ENCODE measurements around the gene RPN2. TPM values are rescaled to one million over a fixed set of nuclear protein-coding genes. Genes with fewer than 3 reads are reported as not detected.

RPN2 gene
- total RNA-seq, 2 experiments from 2014 or later, result 161 to 165 TPM

DNA sequence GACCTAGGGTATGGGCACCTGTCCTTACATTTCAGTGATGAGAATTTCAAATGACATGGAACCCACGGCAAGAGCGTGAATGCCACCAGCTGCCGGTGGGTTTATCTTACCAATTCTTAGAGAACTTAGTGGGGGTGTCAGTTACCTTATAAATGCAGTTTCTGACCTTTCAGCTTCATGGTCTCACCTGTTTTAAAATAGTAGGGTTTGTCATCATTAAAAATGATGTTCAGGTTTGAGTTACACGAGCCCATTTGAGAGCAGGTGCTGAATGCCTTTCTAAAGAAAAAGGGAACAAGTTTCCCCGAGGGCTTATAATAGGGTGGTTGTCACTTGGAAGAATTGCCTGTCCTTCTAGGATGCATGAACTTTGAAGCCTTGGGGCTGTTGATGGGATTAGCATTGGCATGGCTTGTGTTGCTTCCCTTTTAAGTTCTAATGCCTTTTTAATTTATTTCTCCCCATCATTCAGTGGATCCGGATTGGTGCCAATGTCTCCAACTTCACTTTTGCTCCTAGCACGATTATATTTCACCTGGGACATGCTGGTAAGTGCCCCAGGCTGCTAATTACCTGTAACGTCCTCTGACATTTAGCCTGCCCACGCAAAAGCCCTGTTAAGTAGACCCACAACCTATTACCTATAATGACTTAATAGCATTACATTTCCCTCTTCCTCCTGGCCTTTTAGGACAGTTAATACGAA is 54.6 kb downstream of the RPN2 start:
- CTCF ChIA-PET, result interaction anchor here (0.7 kb wide), 1 partner anchor 252 kb away, joined by 3 read pairs; no protein-coding TSS in a partner anchor

DNA sequence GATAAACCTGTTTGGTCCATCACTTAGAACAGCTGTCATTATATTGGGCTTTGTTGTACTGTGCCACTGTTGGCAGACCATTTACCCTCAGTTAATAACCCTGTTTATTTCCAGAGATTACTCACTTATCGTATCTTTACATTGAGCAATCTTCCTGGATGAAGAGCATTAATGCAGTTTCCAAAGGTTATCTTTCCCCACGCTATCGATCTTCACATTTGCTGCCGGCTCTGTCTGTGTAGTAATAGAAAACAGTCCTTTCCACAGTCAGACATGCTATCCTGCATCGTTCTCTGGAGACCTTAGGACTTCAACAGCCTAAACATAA is 55.1 kb downstream of the RPN2 start:
- POLR2A ChIA-PET, result no interaction called here
- CTCF ChIA-PET, result no interaction called here

More for the DNA sequence above, 54.6 kb downstream of the RPN2 start:
- POLR2A ChIA-PET, result no interaction called here

DNA sequence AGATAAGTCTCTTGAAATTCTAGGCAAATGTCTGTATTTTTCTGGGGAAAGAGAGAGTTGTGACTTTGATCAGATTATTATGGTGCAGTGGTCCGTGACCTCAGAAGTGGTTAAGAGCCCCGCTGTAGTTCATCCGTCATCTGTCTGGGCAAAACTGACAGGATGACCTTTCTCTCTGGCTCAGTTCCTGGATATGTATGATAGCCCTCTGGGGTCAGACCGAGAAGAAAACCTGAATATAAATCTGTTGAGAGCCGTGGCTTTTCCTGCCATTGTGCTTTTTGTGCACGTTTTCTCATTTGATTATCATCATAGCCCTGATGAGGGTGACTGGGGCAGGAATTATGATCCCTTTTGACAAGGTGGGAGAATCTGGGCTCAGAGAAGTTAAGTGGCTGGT is 55.9 kb downstream of the RPN2 start:
- CTCF ChIA-PET, result no interaction called here
- POLR2A ChIA-PET, result no interaction called here

DNA sequence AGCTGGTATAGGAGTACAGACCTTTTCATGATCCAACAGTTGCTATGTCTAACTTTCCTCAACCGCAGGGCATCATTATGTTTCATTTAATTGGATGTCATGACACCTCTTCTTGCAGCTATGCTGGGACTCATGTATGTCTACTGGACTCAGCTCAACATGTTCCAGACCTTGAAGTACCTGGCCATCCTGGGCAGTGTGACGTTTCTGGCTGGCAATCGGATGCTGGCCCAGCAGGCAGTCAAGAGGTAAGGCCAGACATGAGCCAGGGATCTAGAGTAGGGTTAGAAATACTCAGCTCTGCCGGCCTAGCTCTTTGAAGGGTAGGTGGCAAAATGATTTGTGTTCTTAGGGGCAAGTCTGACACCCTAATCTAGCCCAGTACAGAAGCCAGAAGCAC is 57.3 kb downstream of the RPN2 start:
- ChIA-PET POLR2A (interaction anchor here (0.7 kb wide), 1 partner anchor 562 kb away, joined by 4 read pairs; no protein-coding TSS in a partner anchor), CTCF (no interaction called here)

DNA sequence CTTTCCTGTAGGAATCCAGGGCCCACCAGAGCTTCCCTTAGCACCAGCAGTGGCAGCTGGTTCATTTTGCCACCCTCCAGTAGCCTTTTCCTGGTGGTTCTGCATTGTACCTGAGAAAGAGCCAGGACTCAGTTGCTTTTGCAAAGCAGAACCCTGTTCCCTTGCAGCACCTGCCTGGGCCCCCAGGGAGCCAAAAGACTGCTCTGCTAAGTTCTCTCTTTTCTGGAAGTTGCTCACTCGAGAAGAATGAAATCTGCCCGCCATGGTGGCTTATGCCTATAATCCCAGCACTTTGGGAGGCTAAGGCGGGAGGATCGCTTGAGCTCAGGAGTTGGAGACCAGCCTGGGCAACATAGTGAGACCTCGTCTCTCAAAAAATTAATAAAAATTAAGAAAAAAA is 58.5 kb downstream of the RPN2 start:
- ChIA-PET CTCF (no interaction called here), POLR2A (no interaction called here)

DNA sequence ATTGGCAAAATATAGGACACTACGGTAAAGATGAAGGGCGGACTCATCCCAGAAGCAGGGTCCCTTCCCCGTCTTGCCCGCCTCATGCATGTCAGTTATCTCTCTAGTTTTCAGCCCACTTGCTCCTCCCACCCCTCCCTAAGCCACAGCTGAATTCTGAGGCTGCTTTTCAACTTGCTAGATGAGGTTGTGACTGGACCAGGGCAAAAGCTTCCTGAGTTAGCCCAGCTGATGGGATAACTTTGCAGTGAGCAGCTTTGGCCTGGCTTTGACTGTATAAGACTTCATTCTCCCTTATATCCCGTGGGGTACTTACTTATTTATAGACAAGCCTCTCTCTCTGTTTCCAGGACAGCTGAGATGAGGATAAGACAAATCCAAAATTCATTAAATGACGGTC is 59.3 kb downstream of the RPN2 start:
- CTCF ChIA-PET, result no interaction called here

DNA sequence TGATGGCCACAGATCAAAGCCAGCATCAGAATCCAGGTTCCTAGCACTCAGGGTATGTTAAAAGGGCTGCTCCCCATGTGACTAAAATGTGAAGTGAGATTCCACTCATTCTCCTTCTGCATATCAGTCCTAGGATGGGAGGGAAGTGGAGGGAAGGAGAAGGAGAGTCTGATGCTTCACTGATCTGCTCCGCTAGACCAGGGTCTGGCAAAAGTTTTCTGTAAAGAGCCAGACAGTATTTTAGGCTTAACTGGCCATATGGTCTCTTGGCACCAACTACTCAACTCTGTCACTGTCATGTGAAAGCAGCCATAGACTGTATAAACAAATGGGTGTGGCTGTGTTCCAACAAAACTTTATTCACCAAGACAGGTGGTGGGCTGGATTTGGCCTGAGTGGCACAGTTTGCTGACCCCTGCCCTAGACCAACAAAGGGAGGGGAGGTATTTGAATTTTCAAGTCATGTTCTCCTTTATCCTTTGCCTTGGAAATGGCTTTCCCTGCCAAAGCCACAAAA is 59.9 kb downstream of the RPN2 start:
- POLR2A ChIA-PET, result interaction anchor here (1.1 kb wide), 1 partner anchor 10 kb away, joined by 3 read pairs; no protein-coding TSS in a partner anchor
- CTCF ChIA-PET, result no interaction called here

More for the DNA sequence above, 59.3 kb downstream of the RPN2 start:
- POLR2A ChIA-PET, result no interaction called here

DNA sequence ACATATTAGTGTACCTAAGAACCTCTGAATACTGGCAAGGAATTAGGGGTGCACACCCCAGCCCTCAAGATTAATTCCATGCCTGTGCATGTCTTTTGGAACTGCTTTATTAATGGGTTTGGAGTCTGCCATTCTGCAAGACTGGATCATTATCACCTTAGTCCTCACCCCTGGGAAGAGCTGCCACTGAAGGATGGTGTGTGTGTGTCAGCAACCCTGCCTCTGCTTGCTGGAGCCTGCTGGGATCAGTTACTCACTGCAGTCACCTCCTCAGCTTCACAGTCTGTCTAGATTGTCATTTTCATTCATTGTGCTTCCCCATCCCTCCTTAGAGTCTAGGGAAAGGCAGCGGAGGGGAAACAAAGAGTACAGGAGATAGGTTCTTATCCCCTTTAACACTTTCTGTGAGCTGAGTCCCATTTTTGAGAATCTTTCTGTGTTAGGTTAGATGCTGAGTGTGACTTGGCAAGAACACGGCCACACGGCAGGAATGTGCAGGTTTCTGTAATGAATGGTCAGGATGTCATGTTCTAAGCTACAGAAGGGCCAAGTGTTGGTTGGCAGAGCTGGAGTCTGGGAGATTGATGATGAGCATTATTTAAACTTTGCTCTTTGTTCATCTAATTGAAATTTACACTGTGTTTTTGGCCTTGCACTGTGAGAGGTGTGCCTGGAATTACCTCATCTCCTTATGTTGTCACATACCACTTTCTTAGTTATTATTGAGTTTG is 61.4 kb downstream of the RPN2 start:
- POLR2A ChIA-PET, result no interaction called here
- CTCF ChIA-PET, result interaction anchor here (0.6 kb wide), 1 partner anchor 17 kb away, joined by 3 read pairs; no protein-coding TSS in a partner anchor

DNA sequence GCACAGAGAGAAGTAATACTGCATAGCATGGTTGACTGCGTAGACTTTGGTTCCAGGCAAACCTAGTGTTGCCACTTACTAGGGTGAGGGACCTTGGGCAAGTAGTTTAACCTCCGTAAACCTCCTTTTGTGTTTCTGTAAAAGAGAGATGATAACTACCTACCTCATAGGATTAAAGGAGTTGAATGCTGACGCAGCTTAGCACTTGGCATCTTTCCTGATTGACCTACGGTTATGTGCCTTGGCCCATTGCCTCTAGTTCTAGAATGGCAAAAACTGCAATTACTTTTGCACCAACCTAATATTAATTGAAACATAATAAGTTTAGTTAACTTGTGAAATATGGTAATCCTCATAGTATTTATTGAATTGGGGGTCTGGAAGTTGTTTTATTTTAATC is 63.4 kb downstream of the RPN2 start:
- CTCF ChIA-PET, result no interaction called here

DNA sequence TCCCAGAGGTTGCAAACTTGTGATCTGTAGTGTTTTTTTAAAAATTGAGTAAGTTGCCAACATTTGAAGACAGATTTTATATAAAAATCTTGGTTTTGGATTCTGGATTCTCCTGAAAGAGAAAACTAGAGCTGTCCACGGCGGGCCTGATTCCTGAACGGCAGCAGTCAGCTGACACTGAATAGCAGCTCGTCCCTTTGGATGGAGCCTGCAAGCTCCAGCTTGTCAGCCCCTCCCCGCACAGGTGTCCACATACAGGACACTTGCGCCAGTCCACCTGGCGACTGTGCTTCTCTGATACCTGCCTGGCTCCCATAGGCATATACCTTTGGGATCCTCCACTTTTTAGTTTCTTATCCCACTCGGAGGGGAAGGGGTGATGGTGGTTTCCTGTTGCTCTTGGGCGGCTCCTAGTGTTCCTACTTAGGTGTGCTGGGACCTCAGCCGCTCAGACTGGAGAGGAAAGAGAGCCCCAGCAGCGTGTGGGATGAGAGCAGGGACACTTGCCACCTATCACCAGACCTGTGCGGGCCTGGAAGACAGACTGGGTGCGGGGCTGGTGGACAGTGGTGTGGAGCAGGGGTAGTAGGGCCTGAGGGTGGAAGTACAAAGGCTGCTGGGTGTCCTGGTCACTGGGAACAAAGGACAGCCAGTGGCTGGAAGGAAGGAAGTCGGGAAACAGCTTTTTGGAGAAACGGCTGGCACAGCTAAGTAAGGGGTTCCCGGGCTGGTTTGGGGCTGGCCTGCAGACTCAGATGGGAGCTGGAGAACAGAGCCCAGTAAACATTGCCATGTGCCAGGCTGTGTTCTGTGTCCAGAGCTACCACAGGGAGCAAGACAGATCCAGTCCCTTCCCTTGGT is 64.2 kb downstream of the RPN2 start:
- CTCF ChIA-PET, result no interaction called here
- POLR2A ChIA-PET, result no interaction called here

More for the DNA sequence above, 63.4 kb downstream of the RPN2 start:
- POLR2A ChIA-PET, result no interaction called here

DNA sequence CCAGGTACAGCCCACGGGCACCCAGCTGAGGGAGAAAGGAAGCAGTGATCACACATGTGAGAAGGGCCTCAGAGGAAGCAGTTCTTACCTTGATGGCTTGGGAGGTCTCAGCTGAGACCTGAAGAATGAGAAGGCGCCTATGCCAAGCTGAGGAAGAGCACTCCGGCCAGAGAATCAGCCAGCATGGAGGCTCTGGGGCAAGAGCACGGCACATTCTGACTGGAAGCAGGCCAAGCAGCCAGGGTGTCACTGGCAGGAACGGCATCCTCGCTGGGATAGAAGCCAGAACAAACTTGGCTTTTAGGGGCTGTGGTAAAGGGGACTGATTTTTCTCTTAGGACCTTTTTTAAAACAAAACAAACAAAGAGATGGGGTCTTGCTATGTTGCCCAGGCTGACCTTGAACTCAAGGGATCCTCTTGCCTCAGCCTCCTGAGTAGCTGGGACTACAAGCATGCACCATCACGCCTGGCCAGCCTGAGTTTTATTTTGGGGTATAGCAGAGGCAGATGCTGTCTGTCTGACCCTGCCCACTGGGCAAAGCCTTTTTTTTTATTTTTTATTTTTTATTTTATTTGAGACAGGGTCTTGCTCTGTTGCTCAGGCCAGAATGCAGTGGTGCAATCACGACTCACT is 64.9 kb downstream of the RPN2 start:
- CTCF ChIA-PET, result no interaction called here
- POLR2A ChIA-PET, result no interaction called here

DNA sequence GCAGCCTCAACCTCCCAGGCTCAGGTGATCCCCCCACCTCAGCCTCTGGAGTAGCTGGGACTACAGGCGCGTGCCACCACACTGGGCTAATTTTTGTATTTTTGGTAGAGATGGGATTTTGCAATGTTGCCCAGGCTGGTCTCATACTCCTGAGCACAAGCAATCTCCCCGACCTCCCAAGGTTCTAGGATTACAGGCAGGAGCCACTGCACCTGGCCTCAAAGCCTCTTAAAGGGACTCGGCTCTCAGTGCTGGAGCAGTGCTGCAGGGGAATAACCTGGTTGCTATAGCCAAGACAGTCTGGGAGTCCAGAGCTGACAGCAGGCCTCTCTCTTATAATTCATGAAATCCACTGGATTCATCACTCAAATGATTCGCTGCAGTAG is 65.4 kb downstream of the RPN2 start:
- POLR2A ChIA-PET, result no interaction called here
- CTCF ChIA-PET, result no interaction called here

DNA sequence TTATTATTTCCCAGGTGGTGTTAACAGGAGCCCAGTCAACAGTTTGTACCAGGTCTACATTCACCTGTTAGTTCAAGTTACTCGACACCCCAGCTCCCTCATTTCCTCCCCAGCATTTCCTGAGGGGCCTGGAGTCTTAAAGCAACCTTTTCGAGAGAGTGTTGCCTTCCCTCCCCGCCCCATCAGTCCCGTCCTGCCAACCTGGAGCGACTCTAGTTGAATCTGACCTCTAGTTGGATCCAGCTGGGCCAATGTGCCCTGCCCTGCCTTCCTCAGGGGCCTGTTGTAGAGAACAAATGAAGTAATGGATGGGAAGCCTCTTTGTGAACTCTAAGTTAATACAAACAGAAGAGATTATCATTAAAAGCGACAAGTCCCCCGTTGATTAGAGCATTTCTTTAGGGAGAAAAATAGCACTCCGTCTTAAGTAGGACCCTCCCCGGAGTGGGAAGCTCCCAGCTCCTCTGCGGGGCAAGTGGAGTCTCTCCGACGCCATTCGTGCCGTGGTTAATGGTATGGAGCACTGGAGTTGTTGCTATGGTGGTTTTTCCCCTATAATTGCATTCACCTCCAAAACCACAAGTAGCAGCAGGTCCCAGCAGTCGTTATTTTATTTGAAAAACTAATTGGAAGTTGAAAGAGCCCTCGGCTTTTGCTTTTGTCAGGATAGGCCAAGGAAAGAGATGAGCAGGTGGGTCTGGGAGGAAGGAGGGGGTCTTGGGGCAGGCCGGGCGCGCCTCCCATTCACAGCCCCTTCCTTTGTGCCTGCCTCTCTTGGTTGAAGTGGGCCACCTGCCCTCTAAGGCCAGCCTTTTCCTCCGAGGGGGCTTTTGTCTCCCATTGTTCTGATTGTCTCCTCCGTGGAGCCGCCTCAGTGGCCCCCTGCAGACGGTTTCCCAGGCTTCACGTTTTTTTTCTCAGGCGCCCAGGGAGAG is 66.4 kb downstream of the RPN2 start:
- CTCF ChIA-PET, result no interaction called here
- POLR2A ChIA-PET, result no interaction called here

DNA sequence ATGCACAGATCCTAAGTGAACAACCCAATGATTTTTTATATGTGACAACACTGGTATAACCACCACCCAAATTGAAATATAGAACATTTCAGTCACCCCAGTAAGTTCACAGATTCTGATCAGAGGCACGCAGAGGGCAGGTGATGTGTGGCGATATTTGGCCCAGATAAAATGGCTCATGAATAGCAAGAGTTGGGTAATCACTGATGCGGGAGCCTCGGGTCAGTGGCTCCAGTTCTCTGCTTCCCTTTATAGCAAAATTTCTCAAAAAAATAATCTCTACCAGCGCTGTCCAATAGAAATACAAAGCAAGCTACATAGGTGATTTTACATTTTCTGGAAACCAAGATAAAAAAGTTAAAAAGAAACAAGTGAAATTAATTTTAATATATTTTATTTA is 67.6 kb downstream of the RPN2 start:
- ChIA-PET CTCF (no interaction called here), POLR2A (no interaction called here)

DNA sequence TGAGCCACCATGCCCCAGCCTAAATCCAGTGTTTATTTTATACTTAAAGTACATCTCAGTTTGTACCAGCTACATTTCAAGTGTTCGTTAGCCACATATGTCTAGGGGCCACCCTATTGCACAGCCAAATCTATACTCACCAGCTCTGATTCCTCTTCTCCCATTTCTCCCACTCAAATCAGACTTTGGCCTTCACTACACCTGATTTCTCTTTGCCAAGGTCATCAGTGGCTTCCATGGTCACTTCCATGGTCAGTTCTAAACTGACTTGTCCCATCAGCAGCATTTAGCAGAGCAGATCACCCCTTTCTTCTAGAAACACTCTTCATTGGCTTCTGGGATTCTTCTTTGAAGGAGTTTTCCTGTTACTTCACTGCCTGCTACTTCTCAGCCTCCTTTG is 68.4 kb downstream of the RPN2 start:
- ChIA-PET POLR2A (no interaction called here), CTCF (no interaction called here)

DNA sequence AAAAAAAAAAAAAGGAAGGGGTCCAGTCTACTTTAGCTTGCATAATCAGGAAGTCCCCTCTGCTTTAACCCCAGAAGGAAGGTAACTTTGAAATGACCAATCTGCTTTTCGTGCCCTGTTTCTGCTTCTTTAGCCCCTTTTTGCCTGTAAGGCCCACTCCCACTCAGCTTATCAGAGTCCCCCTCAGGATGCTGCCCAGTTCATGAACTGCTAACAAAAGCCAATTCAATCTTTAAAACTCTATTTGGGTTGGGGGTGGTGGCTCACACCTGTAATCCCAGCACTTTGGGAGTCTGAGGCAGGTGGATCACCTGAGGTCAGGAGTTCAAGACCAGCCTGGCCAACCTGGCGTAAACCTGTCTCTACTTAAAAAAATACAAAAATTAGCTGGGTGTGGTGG is 70.2 kb downstream of the RPN2 start:
- ChIA-PET CTCF (interaction anchor here (0.5 kb wide), 1 partner anchor 40 kb away, joined by 5 read pairs; the partner anchor contains the start of gene MANBAL), POLR2A (no interaction called here)

DNA sequence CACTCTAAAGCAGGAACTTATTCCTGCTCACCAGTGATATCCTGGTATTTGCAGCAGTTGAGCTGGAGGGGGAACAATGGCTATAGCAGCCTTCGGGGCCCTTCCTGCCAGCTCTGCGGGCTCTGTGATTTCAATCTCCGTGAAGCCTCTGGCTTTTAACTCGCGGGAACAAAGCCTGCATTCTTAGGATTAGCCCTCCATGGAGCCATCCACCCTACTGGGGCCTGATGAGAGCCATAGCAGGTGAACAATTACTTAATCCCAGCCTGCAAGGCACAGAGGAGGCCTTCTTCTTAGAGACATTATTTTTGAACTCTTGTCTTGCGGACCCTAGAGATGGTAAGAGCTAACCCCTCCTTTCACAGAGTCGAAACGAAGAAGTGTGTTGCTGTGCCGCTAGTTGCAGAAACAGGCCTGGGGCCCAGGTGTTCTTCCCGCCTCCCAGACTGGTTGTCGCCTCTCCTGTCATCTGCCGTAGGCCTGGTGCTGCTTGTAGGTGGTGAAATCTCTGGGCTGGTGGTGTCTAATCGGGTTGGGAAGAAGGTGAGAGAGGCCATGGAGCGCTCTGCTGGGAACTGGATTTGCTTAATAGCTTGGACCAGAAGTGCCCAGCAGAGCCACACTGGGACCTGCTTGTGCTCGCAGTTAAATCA is 72.8 kb downstream of the RPN2 start:
- CTCF ChIA-PET, result no interaction called here
- POLR2A ChIA-PET, result interaction anchor here (0.6 kb wide), 1 partner anchor 188 kb away, joined by 5 read pairs; no protein-coding TSS in a partner anchor

DNA sequence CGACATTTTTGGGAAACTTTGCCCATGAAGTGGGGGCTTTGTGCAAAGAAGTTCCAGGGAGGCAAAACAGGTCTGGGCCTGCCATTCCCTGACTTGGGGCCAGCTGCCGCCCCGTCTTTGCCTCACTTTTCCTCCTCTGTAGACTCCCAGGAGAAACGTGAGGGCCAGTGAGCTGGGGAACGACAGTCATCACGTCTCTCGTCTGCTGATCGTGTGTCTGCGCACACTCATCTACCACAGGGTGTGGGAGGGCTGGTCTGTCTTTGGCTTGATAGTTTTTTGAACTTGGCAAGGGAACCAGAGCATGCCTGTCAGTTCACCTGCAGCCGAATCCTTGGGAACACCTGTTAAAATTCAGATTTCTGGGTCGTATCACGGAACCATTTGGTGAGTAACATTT is 74.0 kb downstream of the RPN2 start:
- ChIA-PET POLR2A (no interaction called here), CTCF (no interaction called here)

All from activated CD8-positive, alpha-beta memory T cell treated with anti-CD3 and anti-CD28 coated beads for 36 hours (primary cell).